Neural crest cell (in vitro differentiated cells): ENCODE data around the gene CCL25. TPM values are rescaled to one million over a fixed set of nuclear protein-coding genes. Genes with fewer than 3 reads are reported as not detected.

ENCODE experiments used
- DNase-seq: peaks from one replicate; pipeline ENCODE4 v3.0.0; 2021; ENCODE audit warnings: low read depth, mixed read lengths, low spot score
- H3K27ac Mint-ChIP-seq: one replicate; pipeline ENCODE4 v1.8.0; 2021; ENCODE audit warnings: mild to moderate bottlenecking, mixed read lengths; ENCODE audit not compliant: unreplicated experiment
- H3K27me3 Mint-ChIP-seq: 2 replicates; pipeline ENCODE4 v1.8.0; 2021; ENCODE audit warnings: low read depth, mild to moderate bottlenecking, mixed read lengths
- H3K36me3 Mint-ChIP-seq: 2 replicates; pipeline ENCODE4 v1.8.0; 2021; ENCODE audit warnings: low read depth, mild to moderate bottlenecking, mixed read lengths
- H3K4me1 Mint-ChIP-seq: 2 replicates; pipeline ENCODE4 v1.8.0; 2021; ENCODE audit warnings: mixed read lengths
- H3K4me3 Mint-ChIP-seq: one replicate; pipeline ENCODE4 v1.8.0; 2021; ENCODE audit warnings: mild to moderate bottlenecking, mixed read lengths
- H3K9me3 Mint-ChIP-seq: 2 replicates; pipeline ENCODE4 v1.8.0; 2021; ENCODE audit warnings: mixed read lengths
- total RNA-seq: library from RNA; stranded (reverse); gene quantifications from 2 replicates; pipeline ENCODE4 v1.2.1, GENCODE V29; 2021
- TF ChIP-seq, protein P1 (sequence below): fragments of 200-600 bp; sonication (generic); conservative IDR thresholded peaks from 2 replicates; pipeline ENCODE4 v1.5.0; 2021; ENCODE audit warnings: antibody characterized with exemption, mild to moderate bottlenecking

The CCL25 gene
- total RNA-seq, 1 donor from 2014 or later: not detected

DNA sequence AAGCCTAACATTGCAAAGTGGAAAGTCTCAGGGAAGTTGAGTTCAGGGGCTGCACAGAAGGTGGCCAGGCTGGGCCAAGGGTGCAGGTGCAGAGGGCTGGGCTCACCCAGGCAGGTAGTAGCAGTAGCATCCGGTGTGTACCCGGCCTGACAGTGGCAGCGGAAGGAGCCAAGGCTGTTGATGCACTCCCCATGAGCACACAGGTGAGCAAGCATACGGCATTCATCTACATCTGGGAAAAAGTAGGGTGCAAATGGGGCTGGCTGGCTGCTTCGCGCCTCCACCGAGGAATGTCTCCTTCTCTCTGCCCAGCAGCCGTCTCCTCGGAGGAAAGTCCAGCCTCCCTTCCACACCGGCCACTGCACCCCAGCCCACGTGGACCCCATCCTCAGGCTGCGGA, 30.6 kb downstream of the CCL25 start:
- TF ChIP-seq, protein P1, sequence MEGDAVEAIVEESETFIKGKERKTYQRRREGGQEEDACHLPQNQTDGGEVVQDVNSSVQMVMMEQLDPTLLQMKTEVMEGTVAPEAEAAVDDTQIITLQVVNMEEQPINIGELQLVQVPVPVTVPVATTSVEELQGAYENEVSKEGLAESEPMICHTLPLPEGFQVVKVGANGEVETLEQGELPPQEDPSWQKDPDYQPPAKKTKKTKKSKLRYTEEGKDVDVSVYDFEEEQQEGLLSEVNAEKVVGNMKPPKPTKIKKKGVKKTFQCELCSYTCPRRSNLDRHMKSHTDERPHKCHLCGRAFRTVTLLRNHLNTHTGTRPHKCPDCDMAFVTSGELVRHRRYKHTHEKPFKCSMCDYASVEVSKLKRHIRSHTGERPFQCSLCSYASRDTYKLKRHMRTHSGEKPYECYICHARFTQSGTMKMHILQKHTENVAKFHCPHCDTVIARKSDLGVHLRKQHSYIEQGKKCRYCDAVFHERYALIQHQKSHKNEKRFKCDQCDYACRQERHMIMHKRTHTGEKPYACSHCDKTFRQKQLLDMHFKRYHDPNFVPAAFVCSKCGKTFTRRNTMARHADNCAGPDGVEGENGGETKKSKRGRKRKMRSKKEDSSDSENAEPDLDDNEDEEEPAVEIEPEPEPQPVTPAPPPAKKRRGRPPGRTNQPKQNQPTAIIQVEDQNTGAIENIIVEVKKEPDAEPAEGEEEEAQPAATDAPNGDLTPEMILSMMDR: no peak
- no peak for DNase-seq
- no peaks in the 10 kb centered on the region for H3K9me3 Mint-ChIP-seq
- no peaks in the 10 kb centered on the region for H3K27me3 Mint-ChIP-seq
- no peaks in the 10 kb centered on the region for H3K36me3 Mint-ChIP-seq
- H3K27ac Mint-ChIP-seq: no peak overlapping the region
- peaks cover 10% of the 10 kb centered on the region for H3K4me1 Mint-ChIP-seq
- H3K4me3 Mint-ChIP-seq: no peak overlapping the region

DNA sequence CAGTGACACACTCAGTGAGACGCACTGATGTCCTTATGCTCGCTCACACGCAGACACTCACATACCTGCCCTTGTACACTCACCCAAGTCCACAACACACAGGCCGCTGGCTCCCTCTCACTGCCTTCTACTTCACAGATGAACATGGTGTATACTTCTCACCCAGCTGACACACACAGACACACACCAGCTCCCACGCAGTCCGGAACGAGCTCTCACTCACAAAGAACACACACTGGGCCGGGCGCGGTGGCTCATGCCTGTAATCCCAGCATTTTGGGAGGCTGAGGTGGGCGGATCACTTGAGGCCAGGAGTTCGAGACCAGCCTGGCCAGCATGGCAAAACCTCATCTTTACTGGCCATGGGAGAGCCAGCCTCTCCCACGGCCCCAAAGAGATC, 31.6 kb downstream of the CCL25 start:
- TF ChIP-seq, protein P1: no peak
- H3K4me1 Mint-ChIP-seq: peaks cover 10% of the 10 kb centered on the region
- H3K4me3 Mint-ChIP-seq: no peak overlapping the region
- peak overlapping the region; percentile 5 for H3K27ac Mint-ChIP-seq
- H3K9me3 Mint-ChIP-seq: no peaks in the 10 kb centered on the region
- no peaks in the 10 kb centered on the region for H3K36me3 Mint-ChIP-seq
- no peaks in the 10 kb centered on the region for H3K27me3 Mint-ChIP-seq
- no peak for DNase-seq

DNA sequence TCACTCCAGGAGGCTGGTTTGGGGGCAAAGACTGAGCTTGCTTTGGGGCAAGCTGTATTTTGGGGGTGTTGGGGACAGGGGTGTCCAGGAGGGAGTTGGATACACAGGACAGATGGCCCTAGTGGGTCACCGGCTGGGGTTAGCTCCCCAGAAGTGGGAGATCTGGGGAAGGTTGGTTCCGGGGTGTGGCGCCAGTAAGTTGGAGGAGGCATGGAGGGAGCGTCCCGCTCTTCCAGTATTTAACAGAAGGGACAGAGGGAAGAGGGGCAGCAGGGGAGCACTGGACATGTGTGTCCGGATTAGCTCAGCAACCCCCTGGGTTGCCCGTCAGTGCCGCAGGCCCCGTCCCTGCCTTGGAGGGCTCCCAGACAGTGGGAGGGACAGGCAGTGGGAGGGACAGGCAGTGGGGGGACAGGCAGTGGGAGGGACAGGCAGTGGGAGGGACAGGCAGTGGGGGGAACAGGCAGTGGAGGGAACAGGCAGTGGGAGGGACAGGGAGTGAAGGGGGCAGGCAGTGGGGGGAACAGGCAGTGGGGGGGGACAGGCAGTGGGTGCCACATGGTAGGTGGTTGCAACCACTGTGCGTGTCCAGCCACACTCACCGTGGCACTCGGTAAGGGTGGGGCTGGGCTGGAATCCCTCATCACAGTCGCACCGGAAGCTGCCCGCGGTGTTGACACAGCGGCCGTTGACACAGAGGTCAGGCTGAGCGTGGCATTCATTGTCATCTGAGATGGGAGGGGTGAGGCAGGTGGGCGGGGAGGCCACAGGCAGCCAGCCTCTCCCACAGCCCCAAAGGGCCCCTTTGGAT, 33.2 kb downstream of the CCL25 start:
- TF ChIP-seq, protein P1: no peak
- Mint-ChIP-seq H3K27me3 (no peaks in the 10 kb centered on the region), H3K4me1 (peaks cover 10% of the 10 kb centered on the region), H3K36me3 (no peaks in the 10 kb centered on the region), H3K4me3 (peak overlapping the region; percentile 59), H3K27ac (peak overlapping the region; percentile 96), H3K9me3 (no peaks in the 10 kb centered on the region)
- peak; percentile 34 for DNase-seq

DNA sequence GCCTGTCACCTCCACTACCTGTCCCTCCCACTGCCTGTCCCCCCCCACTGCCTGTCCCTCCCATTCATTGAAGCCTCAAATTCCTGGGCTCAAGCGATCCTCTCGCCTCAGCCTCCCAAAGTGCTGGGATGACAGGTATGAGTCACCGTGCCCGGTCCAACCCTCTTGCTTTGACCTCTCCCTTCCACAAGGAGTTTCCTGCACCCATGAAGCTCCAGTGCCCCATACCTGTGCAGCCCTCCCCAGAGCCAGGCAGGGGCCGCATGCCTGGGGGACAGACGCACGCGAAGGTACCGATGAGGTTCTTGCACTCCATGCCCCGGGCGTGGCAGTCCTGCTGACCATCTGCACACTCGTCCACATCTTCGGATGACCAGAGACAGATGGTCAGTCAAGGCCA, 34.3 kb downstream of the CCL25 start:
- H3K4me3 Mint-ChIP-seq: no peak overlapping the region
- H3K4me1 Mint-ChIP-seq: peaks cover 10% of the 10 kb centered on the region
- TF ChIP-seq, protein P1: no peak
- H3K9me3 Mint-ChIP-seq: no peaks in the 10 kb centered on the region
- H3K36me3 Mint-ChIP-seq: no peaks in the 10 kb centered on the region
- no peak for DNase-seq
- no peak overlapping the region for H3K27ac Mint-ChIP-seq
- no peaks in the 10 kb centered on the region for H3K27me3 Mint-ChIP-seq

DNA sequence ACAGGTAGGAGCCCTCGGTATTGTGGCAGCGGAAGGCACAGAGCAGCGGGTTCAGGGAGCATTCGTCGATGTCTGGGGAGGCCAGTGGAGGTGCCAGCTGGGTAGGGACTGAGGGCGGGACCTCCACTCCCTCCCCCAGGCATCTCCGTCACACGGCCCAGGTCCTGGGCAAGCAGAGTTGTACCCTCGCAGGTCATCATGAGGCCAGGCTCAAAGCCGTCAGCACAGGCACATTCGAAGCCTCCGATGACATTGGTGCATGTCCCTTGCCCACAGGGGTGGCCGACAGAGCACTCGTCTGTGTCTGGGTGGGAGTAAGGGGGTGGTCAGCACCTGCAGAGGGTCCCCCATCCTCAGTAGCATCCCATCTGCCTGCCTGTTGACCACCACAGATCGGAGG, 35.3 kb downstream of the CCL25 start:
- TF ChIP-seq, protein P1: no peak
- Mint-ChIP-seq H3K4me3 (no peak overlapping the region), H3K36me3 (no peaks in the 10 kb centered on the region), H3K27ac (no peak overlapping the region), H3K4me1 (peaks cover 10% of the 10 kb centered on the region), H3K9me3 (no peaks in the 10 kb centered on the region), H3K27me3 (no peaks in the 10 kb centered on the region)
- DNase-seq: no peak
